Measurements from ENCODE around the gene CHRM1.

GRCh38 chr11:62874851-62875250 lies 46.3 kb downstream of the CHRM1 start:
- TF ChIP-seq FOSL1 (IDR thresholded peaks at IDR 0.05; ENCODE audit: low read depth) (no peak), POLR2AphosphoS5 (IDR thresholded peaks at IDR 0.05; ENCODE audit: low read depth, low read length) (no peak), CTCF (IDR thresholded peaks at IDR 0.05 in 2 of 3, conservative IDR thresholded peaks at IDR 0.05 in 1 of 3; ENCODE audit: borderline replicate concordance in 1 of 3, insufficient read depth in 1 of 3, low read depth in 2 of 3, low read length in 2 of 3) (no peak), RAD21 (IDR thresholded peaks at IDR 0.05; ENCODE audit: low read depth) (no peak), POLR2A (IDR thresholded peaks at IDR 0.05; ENCODE audit: borderline replicate concordance, extremely low read depth, insufficient read depth, insufficient read length) (no peak), EZH2 (IDR thresholded peaks at IDR 0.05) (no peak), MAX (IDR thresholded peaks at IDR 0.05) (no peak), CEBPB (IDR thresholded peaks at IDR 0.05; ENCODE audit: low read depth) (no peak), YY1 (IDR thresholded peaks at IDR 0.05; ENCODE audit: extremely low read depth, insufficient replicate concordance, low read depth, low read length) (no peak)
